ENCODE data around the gene MEIOSIN.

MEIOSIN gene

DNA sequence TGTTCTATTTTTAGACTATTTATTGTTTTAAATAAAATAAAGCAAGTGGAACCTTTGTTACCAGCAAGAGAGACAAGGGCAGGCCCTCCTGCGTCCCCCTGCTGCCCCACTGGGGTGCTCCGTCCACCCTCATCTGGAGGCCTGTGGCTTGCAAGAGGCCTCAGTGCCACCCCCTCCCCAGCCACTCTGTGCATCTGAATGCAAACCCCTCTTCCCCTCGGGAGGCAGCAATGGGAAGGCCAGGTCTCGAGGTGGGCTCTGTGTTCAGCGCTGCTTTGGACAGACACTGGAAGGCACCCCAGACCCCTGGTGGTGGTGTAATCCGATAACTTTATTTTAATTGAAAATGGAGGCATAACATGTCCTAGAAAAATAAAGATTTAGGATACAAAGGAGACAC is 31.2 kb downstream of the MEIOSIN start:
- Histone ChIP-seq H3K9me3 (ENCODE audit: control insufficient read depth, insufficient read depth, low read depth, low read length) (no peaks in the 10 kb centered on the region), H3K36me3 (ENCODE audit: control insufficient read depth in 2 of 2, insufficient read depth in 1 of 2, low read length in 2 of 2) (no peaks in the 10 kb centered on the region), H3K27ac (ENCODE audit: extremely low read depth, low read depth, low read length) (no peak overlapping the region), H3K4me1 (ENCODE audit: control insufficient read depth, insufficient read depth, low read length) (peaks cover 19% of the 10 kb centered on the region), H3K4me3 (ENCODE audit: low read depth, low read length) (no peak overlapping the region)
- TF ChIP-seq ZNF660 (tag by site-specific recombination; IDR thresholded peaks at IDR 0.05), result no peak
- TF ChIP-seq ZNF843 (tag by site-specific recombination; IDR thresholded peaks at IDR 0.05), result no peak
- TF ChIP-seq ZFHX2 (tag by site-specific recombination; conservative IDR thresholded peaks at IDR 0.05), result no peak
- TF ChIP-seq MYNN (tag by site-specific recombination; IDR thresholded peaks at IDR 0.05; ENCODE audit: borderline replicate concordance), result no peak
- TF ChIP-seq ZNF341 (tag by site-specific recombination; IDR thresholded peaks at IDR 0.05; ENCODE audit: low read depth), result no peak
- TF ChIP-seq ZNF24 (tag by site-specific recombination; IDR thresholded peaks at IDR 0.05), result no peak
- TF ChIP-seq ZNF560 (tag by site-specific recombination; IDR thresholded peaks at IDR 0.05; ENCODE audit: borderline replicate concordance), result no peak
- TF ChIP-seq, protein P1, sequence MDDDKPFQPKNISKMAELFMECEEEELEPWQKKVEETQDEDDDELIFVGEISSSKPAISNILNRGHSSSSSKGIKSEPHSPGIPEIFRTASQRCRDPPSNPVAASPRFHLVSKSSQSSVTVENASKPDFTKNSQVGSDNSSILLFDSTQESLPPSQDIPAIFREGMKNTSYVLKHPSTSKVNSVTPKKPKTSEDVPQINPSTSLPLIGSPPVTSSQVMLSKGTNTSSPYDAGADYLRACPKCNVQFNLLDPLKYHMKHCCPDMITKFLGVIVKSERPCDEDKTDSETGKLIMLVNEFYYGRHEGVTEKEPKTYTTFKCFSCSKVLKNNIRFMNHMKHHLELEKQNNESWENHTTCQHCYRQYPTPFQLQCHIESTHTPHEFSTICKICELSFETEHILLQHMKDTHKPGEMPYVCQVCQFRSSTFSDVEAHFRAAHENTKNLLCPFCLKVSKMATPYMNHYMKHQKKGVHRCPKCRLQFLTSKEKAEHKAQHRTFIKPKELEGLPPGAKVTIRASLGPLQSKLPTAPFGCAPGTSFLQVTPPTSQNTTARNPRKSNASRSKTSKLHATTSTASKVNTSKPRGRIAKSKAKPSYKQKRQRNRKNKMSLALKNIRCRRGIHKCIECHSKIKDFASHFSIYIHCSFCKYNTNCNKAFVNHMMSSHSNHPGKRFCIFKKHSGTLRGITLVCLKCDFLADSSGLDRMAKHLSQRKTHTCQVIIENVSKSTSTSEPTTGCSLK (tag by site-specific recombination; IDR thresholded peaks at IDR 0.05), result no peak
- TF ChIP-seq ZNF670 (tag by site-specific recombination; IDR thresholded peaks at IDR 0.05; ENCODE audit: low read depth), result no peak
- no peak for TF ChIP-seq ZNF416 (tag by site-specific recombination; IDR thresholded peaks at IDR 0.05)
- POLR2A ChIA-PET, result no interaction called here
- CTCF ChIA-PET, result no interaction called here

DNA sequence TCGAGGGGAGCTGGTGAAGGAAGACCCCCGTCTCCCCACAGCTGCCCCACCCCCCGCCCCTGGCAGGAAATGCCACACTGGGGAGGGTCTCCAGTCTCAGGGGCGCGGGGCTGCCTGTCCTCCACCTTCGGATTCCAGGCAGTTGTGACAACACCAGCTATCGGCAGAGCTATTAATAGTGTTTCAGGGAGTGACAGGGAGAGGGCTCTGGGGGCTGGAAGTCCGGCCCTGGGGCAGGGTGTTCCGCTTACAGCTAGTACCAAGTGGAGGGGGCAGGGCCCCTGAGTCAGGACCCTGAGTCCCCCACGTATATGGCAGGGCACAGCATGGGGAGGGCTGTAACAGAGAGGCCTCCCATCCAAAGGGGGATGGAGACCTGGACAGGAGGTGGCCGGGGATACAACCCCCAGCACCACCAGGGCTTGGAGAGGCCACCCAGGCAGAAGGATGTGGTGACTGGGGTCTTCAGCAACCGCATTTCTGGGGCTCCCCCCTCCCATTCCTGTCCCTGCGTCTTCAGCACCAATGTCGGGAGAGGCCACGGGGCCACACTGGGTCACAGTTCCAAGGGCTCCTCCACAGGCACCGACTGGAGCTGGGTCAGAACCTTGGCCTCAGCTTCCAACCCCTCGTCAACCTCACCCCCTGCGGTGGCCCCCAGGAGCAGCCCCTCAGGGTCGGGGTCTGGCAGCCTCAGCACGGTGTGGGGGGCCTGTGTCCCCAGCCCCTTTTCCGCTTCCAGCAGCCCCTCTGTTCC is 31.9 kb downstream of the MEIOSIN start:
- Histone ChIP-seq H3K36me3 (ENCODE audit: control insufficient read depth in 2 of 2, insufficient read depth in 1 of 2, low read length in 2 of 2) (no peaks in the 10 kb centered on the region), H3K9me3 (ENCODE audit: control insufficient read depth, insufficient read depth, low read depth, low read length) (no peaks in the 10 kb centered on the region), H3K4me1 (ENCODE audit: control insufficient read depth, insufficient read depth, low read length) (peaks cover 19% of the 10 kb centered on the region), H3K27ac (ENCODE audit: extremely low read depth, low read depth, low read length) (no peak overlapping the region), H3K4me3 (ENCODE audit: low read depth, low read length) (no peak overlapping the region)
- CTCF ChIA-PET, result no interaction called here
- POLR2A ChIA-PET, result no interaction called here
- TF ChIP-seq PRDM1 (tag by site-specific recombination; IDR thresholded peaks at IDR 0.05) (no peak), ZNF404 (tag by site-specific recombination; IDR thresholded peaks at IDR 0.05) (no peak), FEZF1 (tag by site-specific recombination; IDR thresholded peaks at IDR 0.05) (no peak), ZNF768 (tag by site-specific recombination; IDR thresholded peaks at IDR 0.05) (no peak), ZNF558 (tag by site-specific recombination; IDR thresholded peaks at IDR 0.05) (no peak), ZNF416 (tag by site-specific recombination; IDR thresholded peaks at IDR 0.05) (no peak)

DNA sequence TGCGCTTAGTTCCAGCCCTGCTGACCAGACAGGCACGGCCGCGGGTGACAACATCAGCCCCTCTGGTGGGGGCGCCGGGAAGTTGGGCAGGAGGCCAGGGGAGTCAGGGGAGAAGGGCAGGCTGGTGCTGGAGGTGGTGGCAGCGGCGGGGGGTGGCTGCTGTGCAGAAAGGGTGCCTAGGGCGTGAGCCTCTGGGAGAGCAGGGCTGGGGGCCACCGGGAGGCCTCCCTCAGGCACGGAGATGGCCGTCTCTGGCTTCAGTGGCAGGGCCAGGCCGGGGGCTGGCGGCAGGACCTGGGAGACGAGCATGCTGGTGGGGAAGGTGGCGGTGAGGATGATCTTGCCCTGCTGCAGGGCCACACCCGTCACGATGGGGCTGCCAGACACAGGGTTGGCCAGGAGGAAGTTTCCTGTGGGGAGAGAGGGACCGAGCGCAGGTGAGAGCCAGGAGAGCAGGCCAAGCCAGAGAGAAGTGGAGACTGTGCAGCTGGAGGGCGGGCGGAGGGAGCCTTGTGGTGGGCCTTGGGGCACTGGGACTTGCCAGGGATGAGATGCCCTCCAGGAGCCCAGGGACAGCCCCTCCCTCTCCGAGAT is 32.6 kb downstream of the MEIOSIN start:
- H3K27ac ChIP-seq (ENCODE audit: extremely low read depth, low read depth, low read length), result no peak overlapping the region
- H3K4me3 ChIP-seq (ENCODE audit: low read depth, low read length), result no peak overlapping the region
- no peaks in the 10 kb centered on the region for H3K36me3 ChIP-seq (ENCODE audit: control insufficient read depth in 2 of 2, insufficient read depth in 1 of 2, low read length in 2 of 2)
- CTCF ChIA-PET, result no interaction called here
- POLR2A ChIA-PET, result interaction anchor here (2.4 to 5.1 kb wide), 2 partner anchors 11 to 49 kb away, joined by 10 to 133 read pairs; no protein-coding TSS in a partner anchor
- peaks cover 19% of the 10 kb centered on the region for H3K4me1 ChIP-seq (ENCODE audit: control insufficient read depth, insufficient read depth, low read length)
- no peaks in the 10 kb centered on the region for H3K9me3 ChIP-seq (ENCODE audit: control insufficient read depth, insufficient read depth, low read depth, low read length)
- TF ChIP-seq OVOL3 (tag by site-specific recombination; IDR thresholded peaks at IDR 0.05) (no peak), ZNF629 (tag by site-specific recombination; IDR thresholded peaks at IDR 0.05) (no peak), ZNF202 (tag by site-specific recombination; IDR thresholded peaks at IDR 0.05; ENCODE audit: borderline replicate concordance) (no peak), ZNF600 (tag by site-specific recombination; IDR thresholded peaks at IDR 0.05) (0 out of 2 replicates have a peak, but pooled peaks have one; percentile 15), ZNF549 (tag by site-specific recombination; IDR thresholded peaks at IDR 0.05) (no peak), ZNF175 (tag by site-specific recombination; IDR thresholded peaks at IDR 0.05) (no peak), ZIC2 (tag by site-specific recombination; IDR thresholded peaks at IDR 0.05) (peak; percentile 69), ZNF311 (tag by site-specific recombination; IDR thresholded peaks at IDR 0.05; ENCODE audit: borderline replicate concordance) (no peak), PRDM1 (tag by site-specific recombination; IDR thresholded peaks at IDR 0.05) (no peak), ZNF660 (tag by site-specific recombination; IDR thresholded peaks at IDR 0.05) (no peak), TCF7L2 (IDR thresholded peaks at IDR 0.05; ENCODE audit: borderline replicate concordance, low read depth, low read length) (no peak)
- TF ChIP-seq, protein P2, sequence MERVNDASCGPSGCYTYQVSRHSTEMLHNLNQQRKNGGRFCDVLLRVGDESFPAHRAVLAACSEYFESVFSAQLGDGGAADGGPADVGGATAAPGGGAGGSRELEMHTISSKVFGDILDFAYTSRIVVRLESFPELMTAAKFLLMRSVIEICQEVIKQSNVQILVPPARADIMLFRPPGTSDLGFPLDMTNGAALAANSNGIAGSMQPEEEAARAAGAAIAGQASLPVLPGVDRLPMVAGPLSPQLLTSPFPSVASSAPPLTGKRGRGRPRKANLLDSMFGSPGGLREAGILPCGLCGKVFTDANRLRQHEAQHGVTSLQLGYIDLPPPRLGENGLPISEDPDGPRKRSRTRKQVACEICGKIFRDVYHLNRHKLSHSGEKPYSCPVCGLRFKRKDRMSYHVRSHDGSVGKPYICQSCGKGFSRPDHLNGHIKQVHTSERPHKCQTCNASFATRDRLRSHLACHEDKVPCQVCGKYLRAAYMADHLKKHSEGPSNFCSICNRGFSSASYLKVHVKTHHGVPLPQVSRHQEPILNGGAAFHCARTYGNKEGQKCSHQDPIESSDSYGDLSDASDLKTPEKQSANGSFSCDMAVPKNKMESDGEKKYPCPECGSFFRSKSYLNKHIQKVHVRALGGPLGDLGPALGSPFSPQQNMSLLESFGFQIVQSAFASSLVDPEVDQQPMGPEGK (tag by site-specific recombination; IDR thresholded peaks at IDR 0.05), result peak; percentile 63
- TF ChIP-seq, protein P3, sequence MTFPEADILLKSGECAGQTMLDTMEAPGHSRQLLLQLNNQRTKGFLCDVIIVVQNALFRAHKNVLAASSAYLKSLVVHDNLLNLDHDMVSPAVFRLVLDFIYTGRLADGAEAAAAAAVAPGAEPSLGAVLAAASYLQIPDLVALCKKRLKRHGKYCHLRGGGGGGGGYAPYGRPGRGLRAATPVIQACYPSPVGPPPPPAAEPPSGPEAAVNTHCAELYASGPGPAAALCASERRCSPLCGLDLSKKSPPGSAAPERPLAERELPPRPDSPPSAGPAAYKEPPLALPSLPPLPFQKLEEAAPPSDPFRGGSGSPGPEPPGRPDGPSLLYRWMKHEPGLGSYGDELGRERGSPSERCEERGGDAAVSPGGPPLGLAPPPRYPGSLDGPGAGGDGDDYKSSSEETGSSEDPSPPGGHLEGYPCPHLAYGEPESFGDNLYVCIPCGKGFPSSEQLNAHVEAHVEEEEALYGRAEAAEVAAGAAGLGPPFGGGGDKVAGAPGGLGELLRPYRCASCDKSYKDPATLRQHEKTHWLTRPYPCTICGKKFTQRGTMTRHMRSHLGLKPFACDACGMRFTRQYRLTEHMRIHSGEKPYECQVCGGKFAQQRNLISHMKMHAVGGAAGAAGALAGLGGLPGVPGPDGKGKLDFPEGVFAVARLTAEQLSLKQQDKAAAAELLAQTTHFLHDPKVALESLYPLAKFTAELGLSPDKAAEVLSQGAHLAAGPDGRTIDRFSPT (tag by site-specific recombination; IDR thresholded peaks at IDR 0.05), result no peak
